ENCODE data around the gene TOMT. TPM values are rescaled to one million over a fixed set of nuclear protein-coding genes. Genes with fewer than 3 reads are reported as not detected.
"Not testable (repeated sequence)": the region's sequence is repeated elsewhere in the genome, so short reads cannot be mapped to it uniquely, and the experiment has no call there.

TOMT gene
- total RNA-seq, 2 experiments from 2014 or later: not detected

DNA sequence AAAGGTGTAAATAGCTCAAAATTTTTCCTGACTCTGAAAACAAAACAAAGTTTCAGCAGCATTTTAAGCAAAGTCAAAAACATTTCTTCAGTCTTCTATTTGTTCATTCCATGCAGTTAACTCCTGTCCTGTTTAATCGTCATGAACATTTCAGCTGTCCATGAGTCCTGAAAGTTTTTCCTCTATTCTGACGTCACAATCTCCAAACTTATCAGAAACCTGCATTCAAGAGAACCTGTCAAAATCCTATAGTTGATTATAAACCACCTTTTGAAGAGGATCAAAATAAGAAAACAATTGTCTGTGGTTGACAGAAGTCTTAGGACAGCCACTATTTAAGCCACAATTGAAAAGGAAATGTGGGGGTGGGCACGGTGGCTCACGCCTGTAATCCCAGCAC, 45.2 kb downstream of the TOMT start:
- no peaks in the 10 kb centered on the region for H3K36me3 Mint-ChIP-seq (ENCODE audit: low read depth)
- ChIA-PET CTCF (interaction anchor here (1.8 kb wide), 1 partner anchor 32 kb away, joined by 5 read pairs; no protein-coding TSS in a partner anchor), POLR2A (no interaction called here)
- TF ChIP-seq, protein P1, sequence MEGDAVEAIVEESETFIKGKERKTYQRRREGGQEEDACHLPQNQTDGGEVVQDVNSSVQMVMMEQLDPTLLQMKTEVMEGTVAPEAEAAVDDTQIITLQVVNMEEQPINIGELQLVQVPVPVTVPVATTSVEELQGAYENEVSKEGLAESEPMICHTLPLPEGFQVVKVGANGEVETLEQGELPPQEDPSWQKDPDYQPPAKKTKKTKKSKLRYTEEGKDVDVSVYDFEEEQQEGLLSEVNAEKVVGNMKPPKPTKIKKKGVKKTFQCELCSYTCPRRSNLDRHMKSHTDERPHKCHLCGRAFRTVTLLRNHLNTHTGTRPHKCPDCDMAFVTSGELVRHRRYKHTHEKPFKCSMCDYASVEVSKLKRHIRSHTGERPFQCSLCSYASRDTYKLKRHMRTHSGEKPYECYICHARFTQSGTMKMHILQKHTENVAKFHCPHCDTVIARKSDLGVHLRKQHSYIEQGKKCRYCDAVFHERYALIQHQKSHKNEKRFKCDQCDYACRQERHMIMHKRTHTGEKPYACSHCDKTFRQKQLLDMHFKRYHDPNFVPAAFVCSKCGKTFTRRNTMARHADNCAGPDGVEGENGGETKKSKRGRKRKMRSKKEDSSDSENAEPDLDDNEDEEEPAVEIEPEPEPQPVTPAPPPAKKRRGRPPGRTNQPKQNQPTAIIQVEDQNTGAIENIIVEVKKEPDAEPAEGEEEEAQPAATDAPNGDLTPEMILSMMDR (IDR thresholded peaks at IDR 0.05): no peak
- no peaks in the 10 kb centered on the region for H3K27me3 Mint-ChIP-seq
- DNase-seq (no peak), ATAC-seq (no peak)
- no peaks in the 10 kb centered on the region for H3K4me1 Mint-ChIP-seq (ENCODE audit: low read depth)
- H3K4me3 Mint-ChIP-seq: no peak overlapping the region
- no peaks in the 10 kb centered on the region for H3K9me3 Mint-ChIP-seq
- intact Hi-C loops (cut with micrococcal nuclease): no loop called here
- H3K27ac Mint-ChIP-seq: no peak overlapping the region

GRCh38 chr11:72153874-72154273, 48.1 kb downstream of the TOMT start:
- H3K27ac Mint-ChIP-seq; H3K9me3 Mint-ChIP-seq; H3K4me3 Mint-ChIP-seq; intact Hi-C loops (cut with micrococcal nuclease); H3K4me1 Mint-ChIP-seq (ENCODE audit: low read depth); DNase-seq; ATAC-seq; H3K27me3 Mint-ChIP-seq; H3K36me3 Mint-ChIP-seq (ENCODE audit: low read depth): not testable (repeated sequence)
- POLR2A ChIA-PET: interaction anchor here (0.7 to 0.8 kb wide), 2 partner anchors 9 to 226 kb away, joined by 3 to 5 read pairs; no protein-coding TSS in a partner anchor
- CTCF ChIA-PET: interaction anchor here (0.8 to 2.2 kb wide), 3 partner anchors 10 to 129 kb away, joined by 3 to 17 read pairs (median 4); no protein-coding TSS in a partner anchor

DNA sequence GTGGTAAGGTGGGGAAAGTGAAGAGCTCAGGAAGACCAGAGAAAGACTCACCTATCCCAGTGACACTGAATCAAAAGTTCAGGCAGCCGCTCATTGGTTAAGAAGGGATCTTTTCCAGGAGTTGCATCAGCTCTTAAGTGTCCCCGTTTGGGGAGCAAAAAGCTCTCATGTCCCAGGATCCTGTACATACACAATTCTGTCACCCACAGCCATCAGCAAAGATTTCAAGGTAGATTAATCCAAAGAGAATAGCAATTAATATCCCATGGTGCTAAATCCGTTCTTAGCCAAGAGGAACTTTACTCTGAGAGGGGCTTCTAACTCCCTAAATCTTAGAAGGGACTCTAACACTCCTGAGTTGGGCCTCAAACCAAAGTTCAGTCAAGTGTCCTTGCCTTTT, 49.1 kb downstream of the TOMT start:
- POLR2A ChIA-PET: no interaction called here
- DNase-seq (no peak), ATAC-seq (no peak)
- H3K4me1 Mint-ChIP-seq (ENCODE audit: low read depth): no peaks in the 10 kb centered on the region
- H3K36me3 Mint-ChIP-seq (ENCODE audit: low read depth): no peaks in the 10 kb centered on the region
- TF ChIP-seq, protein P1 (IDR thresholded peaks at IDR 0.05): no peak
- H3K4me3 Mint-ChIP-seq: no peak overlapping the region
- H3K9me3 Mint-ChIP-seq: no peaks in the 10 kb centered on the region
- CTCF ChIA-PET: interaction anchor here (2.0 to 2.2 kb wide), 2 partner anchors 11 to 29 kb away, joined by 6 to 17 read pairs; no protein-coding TSS in a partner anchor
- peaks cover 3% of the 10 kb centered on the region for H3K27me3 Mint-ChIP-seq
- no peak overlapping the region for H3K27ac Mint-ChIP-seq
- intact Hi-C loops (cut with micrococcal nuclease): no loop called here

DNA sequence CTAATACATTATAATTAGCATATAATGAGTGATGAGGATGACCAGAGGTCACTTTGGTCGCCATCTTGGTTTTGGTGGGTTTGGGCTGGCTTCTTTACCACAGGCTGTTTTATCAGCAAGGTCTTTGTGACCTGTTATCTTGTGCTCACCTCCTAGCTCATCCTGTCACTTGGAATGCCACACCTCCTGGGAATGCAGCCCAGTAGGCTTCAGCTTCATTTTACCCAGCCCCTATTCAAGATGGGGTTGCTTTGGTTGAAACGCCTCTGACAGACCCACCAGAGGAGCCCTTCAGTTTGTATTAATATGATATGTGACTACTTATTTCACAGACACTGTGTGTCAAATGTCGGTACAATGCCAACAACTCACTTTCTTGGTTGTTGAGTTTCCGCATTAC, 50.0 kb downstream of the TOMT start:
- CTCF ChIA-PET: interaction anchor here (0.6 to 2.4 kb wide), 4 partner anchors 11 to 315 kb away, joined by 3 to 20 read pairs (median 5); no protein-coding TSS in a partner anchor
- TF ChIP-seq, protein P1 (IDR thresholded peaks at IDR 0.05): no peak

DNA sequence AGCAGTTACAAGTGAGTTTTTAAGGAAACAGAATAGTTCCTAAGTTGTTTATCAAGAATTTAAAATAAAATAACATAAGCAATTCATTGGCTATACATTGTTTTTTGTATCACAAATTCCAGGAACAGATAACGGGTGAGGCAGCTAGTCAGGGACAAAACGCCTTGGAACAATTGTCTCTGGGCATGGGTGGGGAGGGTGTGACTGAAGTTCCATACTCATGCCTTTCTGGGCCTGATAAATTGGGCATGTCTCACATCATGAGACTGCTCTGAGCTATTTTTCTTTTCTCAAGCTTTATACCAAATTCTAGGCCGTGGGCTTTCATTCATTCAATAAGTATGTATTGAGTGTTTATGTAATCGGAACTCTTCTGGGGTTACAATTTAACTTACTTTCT, 51.4 kb downstream of the TOMT start:
- H3K27ac Mint-ChIP-seq: no peak overlapping the region
- CTCF ChIA-PET: interaction anchor here (1.0 to 2.4 kb wide), 3 partner anchors 13 to 70 kb away, joined by 3 to 20 read pairs (median 4); no protein-coding TSS in a partner anchor
- POLR2A ChIA-PET: interaction anchor here (0.6 kb wide), 1 partner anchor 10 kb away, joined by 4 read pairs; no protein-coding TSS in a partner anchor
- no peaks in the 10 kb centered on the region for H3K9me3 Mint-ChIP-seq
- ATAC-seq: no peak
- H3K4me1 Mint-ChIP-seq (ENCODE audit: low read depth): no peaks in the 10 kb centered on the region
- no peak for DNase-seq
- intact Hi-C loops (cut with micrococcal nuclease): no loop called here
- H3K36me3 Mint-ChIP-seq (ENCODE audit: low read depth): no peaks in the 10 kb centered on the region
- H3K4me3 Mint-ChIP-seq: no peak overlapping the region
- peaks cover 13% of the 10 kb centered on the region for H3K27me3 Mint-ChIP-seq
- TF ChIP-seq, protein P1 (IDR thresholded peaks at IDR 0.05): no peak

More for the DNA sequence above, 50.0 kb downstream of the TOMT start:
- H3K9me3 Mint-ChIP-seq: no peaks in the 10 kb centered on the region
- intact Hi-C loops (cut with micrococcal nuclease): no loop called here
- H3K4me1 Mint-ChIP-seq (ENCODE audit: low read depth): no peaks in the 10 kb centered on the region
- no peak overlapping the region for H3K4me3 Mint-ChIP-seq
- POLR2A ChIA-PET: interaction anchor here (0.6 kb wide), 1 partner anchor 116 kb away, joined by 3 read pairs; no protein-coding TSS in a partner anchor
- ATAC-seq (no peak), DNase-seq (no peak)
- no peak overlapping the region for H3K27ac Mint-ChIP-seq
- peaks cover 7% of the 10 kb centered on the region for H3K27me3 Mint-ChIP-seq
- no peaks in the 10 kb centered on the region for H3K36me3 Mint-ChIP-seq (ENCODE audit: low read depth)

Small RNAs within 50 kb of the gene (microRNA-seq; reads per million reads assigned to microRNA genes)
- gene MIR3165 (ENCODE audit: borderline microRNAs expressed, borderline replicate concordance): 1.2 reads per million

Other genes starting within 250 kb of the TOMT start
- not detected for gene DEFB131B, start 227.5 kb upstream of the TOMT start, total RNA-seq
- gene XNDC1N, start 177.3 kb upstream of the TOMT start, total RNA-seq: 10 to 100 TPM; 15.8 to 16.0 TPM
- 10 to 100 TPM; 23.7 to 28.1 TPM for gene RNF121, start 176.9 kb upstream of the TOMT start, total RNA-seq
- gene IL18BP, start 107.0 kb upstream of the TOMT start, total RNA-seq: 1 to 10 TPM; 7.8 to 8.2 TPM
- gene NUMA1, start 25.4 kb upstream of the TOMT start, total RNA-seq: 100 to 1,000 TPM; 165 to 169 TPM
- 1 to 10 TPM; 7.0 to 7.7 TPM for gene LRRC51, start 25.1 kb upstream of the TOMT start, total RNA-seq
- 10 to 100 TPM; 50.3 to 52.4 TPM for gene LAMTOR1, start 2.6 kb upstream of the TOMT start, total RNA-seq
- 10 to 100 TPM; 66.0 to 67.4 TPM for gene ANAPC15, start 6.8 kb downstream of the TOMT start, total RNA-seq
- not detected for gene FOLR3, start 29.8 kb downstream of the TOMT start, total RNA-seq
- not detected for gene FOLR1, start 86.2 kb downstream of the TOMT start, total RNA-seq
- gene FOLR2, start 110.9 kb downstream of the TOMT start, total RNA-seq: not detected
- gene INPPL1, start 118.8 kb downstream of the TOMT start, total RNA-seq: 10 to 100 TPM; 75.9 to 78.4 TPM
- not detected for gene PHOX2A, start 138.3 kb downstream of the TOMT start, total RNA-seq